GM21526 (cell line): ENCODE results near the gene SYNE1.

Experiments
- ATAC-seq: cut with Tn5 transposase; IDR thresholded peaks from one replicate; pipeline ENCODE4 v1.9.1; 2021; ENCODE audit warnings: moderate library complexity; ENCODE audit not compliant: unreplicated experiment, low FRiP score

The SYNE1 gene

DNA sequence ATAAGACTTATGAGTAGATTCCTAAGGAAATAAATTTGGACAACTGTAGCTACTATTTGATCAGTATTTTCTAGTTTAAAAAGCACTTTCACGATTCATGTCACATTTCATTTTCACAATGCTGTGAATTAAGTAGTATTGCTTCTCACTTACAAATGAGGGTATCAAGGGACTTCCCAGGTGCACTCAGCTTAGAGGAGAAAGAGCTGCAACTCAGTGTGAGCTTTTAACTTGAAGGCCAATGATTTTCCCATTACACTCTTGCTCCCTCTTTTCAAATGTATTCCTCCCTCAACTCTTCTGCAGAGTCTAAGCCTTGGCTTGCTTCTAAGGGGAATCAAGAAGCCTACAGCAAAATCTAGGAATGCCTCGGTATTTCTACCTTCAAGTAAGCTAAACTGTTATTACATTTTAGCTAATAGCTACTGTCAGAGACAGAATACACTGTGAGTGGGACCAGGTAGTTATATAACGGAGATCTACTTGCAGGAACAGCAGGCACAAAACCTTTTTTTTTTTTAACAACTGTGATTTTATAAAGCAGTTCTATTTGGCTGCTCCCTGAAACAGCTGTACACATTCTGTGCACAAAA, 339.0 kb downstream of the SYNE1 start:
- ATAC-seq: peak; percentile 21

DNA sequence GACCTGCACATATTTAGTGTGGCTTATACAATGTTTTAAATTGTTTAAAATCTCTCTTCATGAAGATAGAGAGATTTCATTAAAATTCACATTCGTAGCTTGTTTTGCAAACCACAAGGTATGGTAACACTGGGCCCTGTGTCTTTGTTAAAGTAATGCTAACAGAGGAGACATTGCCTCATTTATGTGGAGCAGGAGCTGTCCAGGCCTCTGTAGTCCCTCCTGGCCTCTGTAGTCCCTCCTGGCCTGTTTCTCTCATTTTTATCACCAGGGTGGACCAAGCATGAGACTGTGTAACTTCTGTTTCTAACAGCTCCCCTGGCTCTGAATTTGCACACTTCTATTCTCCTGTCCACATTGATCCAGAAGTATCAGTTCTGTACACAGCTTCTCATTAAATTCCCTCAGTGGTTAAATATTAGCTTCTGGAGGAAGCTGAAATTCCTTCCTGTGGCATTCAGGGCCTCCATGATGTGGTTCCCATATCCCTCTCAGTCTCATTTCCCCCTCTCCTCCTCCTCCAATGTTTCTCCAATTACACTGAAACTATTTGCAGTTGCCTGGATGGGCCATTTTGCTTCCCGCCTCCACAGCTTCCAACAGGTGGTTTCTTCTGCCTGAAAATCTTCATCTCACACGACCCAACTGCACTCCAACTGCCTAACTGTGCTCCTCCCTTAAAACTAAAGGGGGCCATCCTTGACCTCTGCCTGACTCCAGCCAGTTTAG, 340.4 kb downstream of the SYNE1 start:
- no peak for ATAC-seq

DNA sequence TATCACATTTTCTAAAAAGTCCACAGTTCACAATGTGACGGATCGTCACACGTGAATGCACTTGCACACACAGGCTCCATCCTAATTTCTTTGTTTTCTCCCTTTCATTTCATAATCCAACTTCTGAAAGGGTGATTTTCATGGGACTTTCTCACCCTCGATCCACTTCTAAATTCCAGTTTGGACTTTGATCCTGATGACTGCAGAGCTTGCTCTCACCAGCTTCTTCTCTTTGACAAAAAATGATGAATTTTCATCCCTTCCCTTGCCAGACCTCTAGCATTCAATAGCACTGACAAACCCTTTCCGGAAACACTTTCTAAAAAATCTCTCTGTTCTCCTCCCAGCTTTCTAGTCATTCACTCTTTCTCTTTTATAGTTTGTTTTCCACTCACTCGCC, 341.2 kb downstream of the SYNE1 start:
- ATAC-seq: no peak

DNA sequence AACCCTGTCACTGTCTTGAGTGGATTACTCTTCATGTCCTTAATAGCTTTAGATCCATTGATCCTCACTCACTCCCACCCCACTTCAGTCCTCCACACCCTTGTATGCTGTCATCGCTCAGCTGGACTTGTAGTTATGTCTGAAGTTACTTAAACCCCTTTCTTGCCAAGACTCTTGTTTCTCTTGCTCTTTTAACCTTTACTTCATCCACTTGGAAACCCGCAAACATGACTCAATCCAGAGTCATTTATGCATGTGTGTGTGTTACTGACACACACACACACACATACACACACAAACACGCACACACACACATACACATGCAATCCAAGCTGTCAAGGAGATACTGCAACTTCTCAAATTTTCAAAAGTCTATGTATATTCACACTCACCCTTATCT, 341.8 kb downstream of the SYNE1 start:
- no peak for ATAC-seq

DNA sequence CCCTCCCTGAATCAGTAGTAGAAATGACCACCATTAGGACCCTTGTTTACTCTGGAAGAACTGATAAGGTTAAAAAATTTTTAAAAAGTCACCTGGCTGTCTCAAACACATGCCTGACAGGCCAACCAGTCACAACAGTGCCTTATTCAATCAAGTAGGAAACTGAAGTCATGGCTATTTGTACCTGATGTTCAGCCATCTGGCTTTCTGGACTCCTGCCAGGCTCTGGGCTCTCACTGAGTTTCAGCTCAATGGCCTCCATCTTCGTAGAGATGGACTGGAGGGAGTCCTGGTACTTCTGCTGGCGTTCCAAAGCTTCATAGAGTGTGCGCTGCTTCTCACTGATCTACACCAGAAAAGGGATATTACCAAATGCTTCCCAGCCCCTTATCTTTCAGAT, 343.8 kb downstream of the SYNE1 start:
- no peak for ATAC-seq

DNA sequence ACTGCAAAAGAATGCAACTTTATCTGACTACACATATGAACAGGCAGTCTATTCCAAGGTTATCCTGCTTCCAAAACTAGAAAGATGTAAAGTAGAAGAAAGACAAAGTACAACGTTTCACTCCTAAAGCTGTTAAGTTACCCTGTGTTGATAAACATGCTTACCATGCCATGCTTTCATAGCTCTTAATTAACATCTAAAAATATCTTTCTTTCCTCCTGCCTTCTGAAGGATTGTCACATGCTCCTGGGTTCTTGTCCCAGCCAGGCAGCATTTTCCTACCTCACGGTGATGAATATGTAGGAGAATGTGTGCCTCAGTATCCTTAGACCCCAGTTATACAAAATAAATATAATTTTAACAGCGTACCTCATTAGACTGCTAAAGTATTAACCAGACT, 344.6 kb downstream of the SYNE1 start:
- no peak for ATAC-seq

DNA sequence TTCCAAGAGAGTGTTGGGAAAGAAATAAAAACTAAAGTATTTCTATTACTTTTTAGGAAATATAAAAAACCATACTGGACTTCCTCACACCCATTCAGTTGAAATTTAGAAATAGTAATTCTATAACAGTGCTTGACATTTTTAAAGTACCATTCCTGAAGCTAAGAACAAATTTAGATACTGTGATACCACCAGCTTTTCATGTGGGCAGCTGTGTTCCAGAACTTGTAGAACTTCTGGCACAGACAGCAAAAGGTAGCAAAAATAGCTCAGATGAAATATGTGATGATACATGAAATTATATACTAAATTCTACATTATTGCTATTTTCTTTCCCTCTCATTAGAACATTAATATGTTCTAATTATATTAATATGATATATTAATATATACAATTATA, 346.5 kb downstream of the SYNE1 start:
- ATAC-seq: no peak

DNA sequence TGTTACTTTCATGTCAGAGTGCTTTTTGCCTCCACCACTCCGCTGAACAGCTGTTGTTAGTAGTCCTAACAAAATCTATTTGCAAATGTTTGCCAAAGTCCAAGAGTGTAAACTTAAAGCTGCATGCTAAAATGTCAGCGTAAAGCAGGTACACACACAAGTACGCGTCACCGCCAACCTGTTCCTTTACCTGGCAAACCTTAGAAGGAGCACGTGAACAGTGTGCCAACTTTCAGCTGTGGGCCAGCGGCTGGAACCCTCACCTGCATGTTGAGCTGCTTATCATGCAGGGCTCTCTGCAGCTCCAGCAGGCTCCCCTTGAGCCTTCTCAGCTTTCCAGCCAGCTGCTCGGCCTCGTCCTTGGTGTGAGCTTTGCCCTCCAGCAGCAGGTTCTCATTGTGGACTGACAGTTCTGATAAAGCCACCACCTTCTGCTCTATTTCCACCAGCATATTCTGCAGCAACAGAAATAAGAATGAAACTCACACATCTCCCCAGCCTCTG, 359.3 kb downstream of the SYNE1 start:
- no peak for ATAC-seq

DNA sequence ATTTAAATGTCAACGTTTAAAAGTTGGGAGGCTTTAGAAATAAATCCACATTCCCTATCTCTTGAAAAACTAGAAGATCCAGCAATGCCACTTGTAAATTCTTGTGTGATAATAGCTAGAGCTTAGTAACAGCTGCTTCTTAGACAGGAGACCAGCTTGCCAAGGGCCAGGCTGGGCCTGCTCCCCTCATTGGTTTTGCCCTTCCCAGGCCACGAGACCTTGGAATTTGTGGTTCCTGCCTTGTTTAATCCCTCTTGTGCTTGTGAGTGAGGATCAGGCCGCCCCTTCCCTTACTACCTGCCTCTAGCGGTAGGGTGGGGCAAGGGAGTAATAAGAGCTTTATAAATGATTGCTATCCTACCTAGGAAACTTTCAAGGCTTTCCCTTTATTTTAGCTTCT, 363.5 kb downstream of the SYNE1 start:
- no peak for ATAC-seq

DNA sequence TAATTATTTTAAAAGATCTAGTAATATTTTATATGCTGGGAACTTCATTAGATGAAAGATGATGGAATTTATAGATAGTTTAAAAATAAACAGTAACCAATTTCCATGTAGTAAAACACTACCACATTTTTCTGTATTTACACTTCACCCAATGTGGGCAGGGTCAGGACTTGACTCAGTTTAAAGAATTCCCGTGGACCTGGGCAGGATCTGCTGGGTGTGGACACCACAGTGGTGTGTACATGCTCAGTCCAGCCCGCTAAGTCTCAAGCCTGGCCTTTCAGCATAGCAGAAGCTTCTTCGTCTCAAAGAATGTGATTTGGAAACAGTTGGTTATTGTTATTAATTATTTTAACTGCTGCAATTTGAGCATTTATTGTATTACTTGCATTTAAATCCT, 364.2 kb downstream of the SYNE1 start:
- no peak for ATAC-seq

DNA sequence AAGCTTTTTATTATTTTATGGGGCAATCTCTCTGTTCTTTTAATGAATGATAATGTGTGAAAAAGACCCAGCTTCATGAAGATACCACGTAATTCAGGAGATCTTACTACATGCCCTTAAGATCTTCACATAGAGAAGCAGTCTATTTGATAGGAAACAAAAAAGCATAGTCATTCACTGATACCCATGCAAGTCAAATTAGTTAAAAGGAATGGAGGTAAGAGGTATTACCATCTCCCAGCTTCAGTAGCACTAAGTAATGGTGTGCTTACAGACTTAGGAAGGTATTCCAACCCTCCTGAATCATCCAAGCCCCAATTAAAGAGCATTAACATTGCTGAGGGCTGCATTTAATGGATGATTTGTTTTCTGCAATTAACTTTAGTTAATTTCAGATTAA, 364.7 kb downstream of the SYNE1 start:
- ATAC-seq: no peak

DNA sequence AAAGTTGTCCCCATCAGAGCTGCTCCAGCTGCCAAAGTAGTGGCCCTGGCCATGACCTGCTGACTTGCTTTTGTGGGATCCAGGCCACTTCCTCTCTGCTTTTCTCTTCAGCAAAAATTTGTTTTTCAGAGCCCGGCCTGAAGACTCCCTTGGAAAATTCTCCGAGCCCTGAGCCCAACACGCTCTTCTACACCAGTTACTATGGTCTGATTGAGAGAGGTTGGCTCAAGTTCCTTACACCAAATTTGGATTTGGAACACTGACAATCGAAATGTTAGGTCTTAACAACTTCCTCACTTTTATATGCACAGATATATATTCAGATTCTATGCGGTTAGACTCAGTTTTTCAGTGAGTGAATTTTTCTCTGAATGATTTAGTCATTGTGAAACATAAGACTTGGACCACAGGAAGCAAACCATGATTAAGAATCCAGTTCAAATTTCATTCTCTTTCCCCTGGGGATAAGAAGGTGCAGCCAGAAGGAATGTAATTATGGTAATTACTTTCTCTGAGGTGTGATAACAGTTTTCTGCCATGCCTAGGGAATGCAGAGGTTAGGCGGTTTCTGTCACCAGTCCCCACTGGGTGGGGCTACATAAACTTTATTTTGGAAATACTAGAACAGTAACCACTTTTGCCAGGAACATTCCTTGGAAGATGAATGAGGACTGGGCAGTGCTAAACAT, 365.2 kb downstream of the SYNE1 start:
- ATAC-seq: no peak

DNA sequence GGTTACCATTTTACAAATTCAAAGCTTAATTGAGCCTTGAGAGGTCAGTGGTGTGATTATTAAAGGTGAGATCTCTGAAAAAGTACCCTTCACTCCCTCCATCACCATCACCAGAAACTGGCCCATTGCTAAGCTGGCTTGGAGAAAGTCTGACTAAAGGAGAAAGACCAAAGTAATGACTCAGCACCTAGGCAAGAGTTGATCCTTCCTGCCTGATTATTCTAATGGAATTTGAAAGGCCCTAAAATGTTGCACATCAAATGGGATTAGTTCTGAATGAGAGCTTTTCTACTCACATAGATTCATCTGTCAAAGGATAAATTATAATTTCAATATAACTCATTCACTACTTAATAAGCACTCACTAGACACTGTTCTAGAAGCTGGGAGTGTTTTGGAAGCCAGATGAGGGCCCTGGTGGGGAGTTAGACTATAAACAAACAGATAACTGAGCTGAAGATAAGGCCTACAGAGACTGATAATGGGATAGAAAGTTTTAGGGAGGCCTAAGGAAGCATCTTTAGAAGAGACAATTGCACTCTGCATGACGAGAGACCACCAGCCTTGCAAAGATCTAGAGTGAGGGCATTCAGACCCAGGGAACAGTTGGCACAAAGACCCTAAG, 366.7 kb downstream of the SYNE1 start:
- ATAC-seq: no peak

DNA sequence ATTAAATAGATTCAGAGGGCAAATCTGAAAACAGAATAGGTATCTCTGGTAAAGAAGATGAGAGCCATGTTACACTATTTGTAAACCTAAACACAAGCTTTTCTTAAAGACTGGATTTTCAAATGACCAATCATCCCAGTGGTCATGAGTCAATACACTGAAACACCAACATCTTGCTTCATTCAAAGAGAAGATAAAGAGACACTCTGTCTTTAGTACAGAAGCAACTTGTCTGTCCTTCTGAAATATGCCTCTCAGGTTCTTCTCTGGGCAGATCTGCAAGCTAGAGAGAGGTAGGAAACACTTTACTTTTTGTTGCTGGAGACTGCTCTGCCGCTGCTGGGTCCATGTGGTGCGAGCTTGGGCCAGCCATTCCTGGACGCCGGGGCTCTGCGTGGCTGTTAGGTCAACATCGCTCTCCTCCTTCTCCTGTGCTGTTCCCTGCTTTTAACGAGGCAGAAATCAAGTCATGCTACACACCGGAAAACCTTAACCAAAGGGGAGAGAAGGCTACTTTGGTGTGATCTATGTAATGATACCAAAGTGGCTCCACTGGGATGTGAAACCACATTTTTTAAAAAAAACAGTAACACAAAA, 368.2 kb downstream of the SYNE1 start:
- ATAC-seq: no peak

DNA sequence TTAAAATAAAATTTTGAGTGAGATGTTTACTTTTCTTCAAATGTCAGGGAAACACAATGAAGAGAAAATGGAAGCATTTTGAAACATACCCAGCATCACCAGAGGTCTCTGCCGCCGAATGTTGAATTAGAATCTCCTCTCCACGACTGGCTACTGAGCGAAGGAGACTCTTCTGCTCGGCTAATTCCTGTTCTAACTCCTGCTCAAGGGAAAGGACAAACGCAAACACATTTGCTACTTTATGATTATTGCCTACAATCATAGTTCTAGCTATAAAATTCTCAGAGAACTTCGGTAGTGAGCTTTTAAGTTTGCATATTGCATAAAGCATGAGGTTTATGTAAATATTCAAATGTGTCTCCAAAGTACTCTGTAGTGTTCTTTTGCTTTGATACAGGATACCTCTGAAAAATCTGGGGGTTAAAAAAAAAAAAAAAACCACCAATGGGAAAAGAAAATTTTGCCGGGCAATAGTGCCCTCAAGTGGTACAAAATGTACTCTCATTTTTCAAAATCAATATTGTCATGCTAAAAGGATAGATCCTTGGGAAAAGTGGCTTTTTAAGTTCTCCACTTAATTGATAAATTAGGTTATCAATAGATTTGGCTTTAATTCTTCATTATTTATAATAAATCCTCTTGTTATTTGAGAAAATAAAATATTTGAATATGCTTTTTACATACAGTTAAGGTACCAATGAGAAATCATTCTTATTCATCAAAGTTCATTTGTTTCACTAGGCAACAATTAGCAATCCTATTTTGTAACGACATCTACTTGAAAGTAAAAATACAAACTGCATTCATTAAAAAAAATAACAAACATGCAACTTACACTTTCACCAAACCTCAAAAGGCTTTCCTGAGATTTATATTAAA, 369.0 kb downstream of the SYNE1 start:
- ATAC-seq: no peak

DNA sequence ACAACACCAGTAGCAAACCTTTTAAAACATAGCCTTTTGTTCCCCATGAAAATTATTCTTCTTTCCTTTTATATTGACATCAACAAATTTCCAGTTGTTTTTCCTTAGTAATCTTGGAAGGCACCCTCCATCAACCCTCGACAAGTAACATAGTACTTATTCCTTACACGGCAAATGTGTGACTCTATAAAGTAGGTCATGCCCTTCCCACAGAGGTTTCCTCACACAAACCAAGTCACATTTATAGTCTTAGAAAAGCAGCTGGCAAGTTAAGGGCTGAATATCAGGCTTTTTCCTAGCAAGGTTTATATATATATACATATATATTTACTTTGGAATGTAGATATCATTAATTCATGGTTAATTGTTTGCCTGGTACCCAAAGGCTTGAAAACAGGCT, 371.5 kb downstream of the SYNE1 start:
- ATAC-seq: no peak

DNA sequence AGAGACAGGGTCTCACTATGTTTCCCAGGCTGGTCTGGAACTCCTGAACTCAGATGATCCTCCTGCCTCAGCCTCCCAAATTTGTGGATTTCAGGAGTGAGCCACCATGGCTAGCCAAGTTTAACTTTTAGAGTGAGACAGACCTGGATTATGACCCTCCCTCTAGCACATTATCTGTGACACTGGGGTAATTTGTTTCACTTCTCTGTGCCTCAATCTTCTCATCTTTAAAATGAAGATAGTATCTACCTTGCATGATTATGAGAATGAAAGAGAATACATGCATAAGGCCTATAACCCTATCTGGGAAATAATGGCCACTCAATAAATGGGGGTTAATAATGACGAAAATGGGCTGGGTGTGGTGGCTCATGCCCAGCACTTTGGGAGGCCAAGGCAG, 373.6 kb downstream of the SYNE1 start:
- no peak for ATAC-seq

DNA sequence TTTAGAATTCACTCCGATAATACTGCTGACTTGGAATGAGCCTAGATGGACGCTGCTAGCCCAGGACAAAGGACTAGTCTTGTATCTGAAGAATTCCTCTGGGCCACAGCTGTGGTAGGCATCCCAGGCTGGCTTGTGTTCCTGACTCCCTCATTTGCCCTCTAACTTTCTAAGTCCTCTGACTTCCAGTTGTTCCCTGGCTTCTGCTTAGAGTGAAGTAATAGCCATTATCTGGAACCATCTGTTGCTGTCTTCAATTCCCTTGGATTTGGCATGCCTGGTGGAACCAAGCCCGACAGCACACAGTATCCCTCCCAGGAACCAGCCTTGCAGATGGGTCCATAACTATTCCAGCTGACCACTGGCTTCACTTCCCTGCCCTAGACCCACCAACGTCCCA, 376.0 kb downstream of the SYNE1 start:
- ATAC-seq: no peak

DNA sequence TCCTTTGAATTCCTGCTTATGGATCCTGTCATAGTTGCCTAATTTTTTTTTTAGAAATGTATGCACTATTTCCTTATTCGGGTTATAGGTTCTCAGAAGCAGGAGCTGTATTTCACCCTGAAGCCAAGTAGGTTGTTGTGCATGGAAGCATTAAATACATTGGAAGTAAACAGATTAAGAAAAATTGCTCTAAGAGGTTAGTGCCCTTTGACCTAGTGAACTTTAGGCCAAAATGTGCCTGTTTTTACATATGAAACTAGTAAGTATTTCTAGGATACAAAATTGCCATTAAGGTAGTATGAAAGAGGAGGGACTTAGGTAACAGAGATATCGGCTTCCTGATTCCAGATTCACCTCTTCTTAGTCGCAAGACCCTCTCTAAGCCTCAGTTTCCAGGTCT, 377.9 kb downstream of the SYNE1 start:
- ATAC-seq: no peak

DNA sequence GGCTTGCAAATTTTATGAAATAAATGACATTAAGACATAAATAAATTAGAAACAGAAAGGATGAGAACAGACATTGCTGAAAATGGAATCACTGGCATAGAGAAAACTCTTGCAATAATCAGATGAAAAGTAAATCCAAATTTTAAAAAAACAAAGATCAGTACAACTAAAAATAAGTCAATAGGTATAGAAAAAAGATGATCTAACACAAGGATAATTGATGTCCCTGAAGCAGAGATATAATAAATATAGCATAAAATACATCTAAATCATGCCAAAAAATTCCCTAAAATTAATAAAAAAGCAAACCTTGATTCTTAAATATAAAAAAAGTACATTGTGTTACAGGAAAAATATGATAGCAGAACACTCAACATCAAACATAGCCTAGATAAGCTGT, 379.6 kb downstream of the SYNE1 start:
- ATAC-seq: no peak
